Lung (tissue), 12 donors: ENCODE data around the gene GABRA5. TPM values are rescaled to one million over a fixed set of nuclear protein-coding genes. Genes with fewer than 3 reads are reported as not detected.

Experiments
- ATAC-seq: fragments of 200-7000 bp; cut with Tn5 transposase; one replicate; pipeline ENCODE4 v1.9.1; 2020; ENCODE audit warnings: moderate number of reproducible peaks; ENCODE audit not compliant: insufficient read depth, low FRiP score
- DNase-seq, 3 donors: peaks; one replicate each; pipeline ENCODE4 v3.0.0-alpha.2; 2013 to 2017
- H3K27ac ChIP-seq, 2 donors: one replicate each; pipeline ENCODE4 v1.5.1; 2013; ENCODE audit warnings: mild to moderate bottlenecking in 2 of 2, moderate library complexity in 2 of 2, control low read depth in 1 of 2, inconsistent platforms in 1 of 2, low read depth in 1 of 2, low read length in 1 of 2
- H3K27me3 ChIP-seq, 3 donors: one replicate each; pipeline ENCODE4 v1.5.1; 2013; ENCODE audit warnings: low read length in 2 of 3; ENCODE audit not compliant: control insufficient read depth in 3 of 3, insufficient read depth in 3 of 3
- H3K36me3 ChIP-seq, 4 donors: one replicate each; pipeline ENCODE4 v1.5.1; 2013; ENCODE audit warnings: low read length in 4 of 4, mild to moderate bottlenecking in 1 of 4, moderate library complexity in 1 of 4; ENCODE audit not compliant: control insufficient read depth in 4 of 4, insufficient read depth in 4 of 4
- H3K4me1 ChIP-seq, 5 donors: one replicate each; pipeline ENCODE4 v1.5.1; 2013; ENCODE audit warnings: low read length in 5 of 5, mild to moderate bottlenecking in 2 of 5, moderate library complexity in 1 of 5; ENCODE audit not compliant: control insufficient read depth in 5 of 5, insufficient read depth in 5 of 5
- H3K4me3 ChIP-seq: one replicate; pipeline ENCODE4 v1.5.1; 2013; ENCODE audit warnings: mild to moderate bottlenecking, control low read depth, moderate library complexity
- H3K9ac ChIP-seq, 2 donors: one replicate each; pipeline ENCODE4 v1.5.1; 2013; ENCODE audit warnings: low read length in 2 of 2, control low read depth in 1 of 2; ENCODE audit not compliant: insufficient read depth in 1 of 2
- H3K9me3 ChIP-seq, 4 donors: one replicate each; pipeline ENCODE4 v1.5.1; 2013; ENCODE audit warnings: low read length in 3 of 4, mild to moderate bottlenecking in 1 of 4, moderate library complexity in 1 of 4; ENCODE audit not compliant: control insufficient read depth in 4 of 4, insufficient read depth in 3 of 4
- CTCF ChIP-seq: IDR thresholded peaks from 2 replicates; pipeline ENCODE4 v1.5.1; 2012; ENCODE audit warnings: mild to moderate bottlenecking; ENCODE audit errors: control extremely low read depth, extremely low read depth
- WGBS, 2 donors: extraction: QIAGEN DNeasy Blood & Tissue Kit; methylation state at CpG; one replicate each; pipeline ENCODE4 v1.1.7; 2013; 5-methylcytosine and 5-hydroxymethylcytosine counted together
- polyA plus RNA-seq, 2 donors: library from polyadenylated mRNA; stranded (reverse); fragments of 200-250 nt; gene quantifications; one replicate each; pipeline ENCODE4 v1.2.1, GENCODE V29; 2013
- total RNA-seq, 2 donors: library from RNA; depleted of rRNA in 1 of 2; stranded (reverse); fragments of >200 nt in 1 of 2; gene quantifications; one replicate each; pipeline ENCODE4 v1.2.1, GENCODE V29; 2014 to 2021
- donor health status: control.
- donor health status: control.
- donor health status: Bipolar disorder and iron deficiency.
- donor health status: healthy.
- donor health status: DM: yes; HTN: yes; CAD: no.

The GABRA5 gene
- total and polyA plus RNA-seq, 4 donors = not detected

- H3K9ac ChIP-seq = no peak overlapping the region
- ATAC-seq (no peak), DNase-seq (peak; percentile 58 to 78 (median 76))
- peaks cover 0 to 6% (median 0%) of the 10 kb centered on the region in 4 donors for H3K9me3 ChIP-seq
- peaks cover 21 to 37% (median 37%) of the 10 kb centered on the region in 3 donors for H3K27me3 ChIP-seq
- H3K27ac ChIP-seq = no peak overlapping the region
- peak; percentile 3 for TF ChIP-seq CTCF
- 7% methylated on average over 8 of the region's 8 CpGs for WGBS, 2 donors
- no peaks in the 10 kb centered on the region for H3K36me3 ChIP-seq
- H3K4me1 ChIP-seq = peaks cover 0 to 10% (median 5%) of the 10 kb centered on the region in 5 donors
- H3K4me3 ChIP-seq = no peak overlapping the region
These were observed 2.1 kb upstream of the GABRA5 start for GRCh38 chr15:26864664-26865191.

GRCh38 chr15:26867200-26868007 is 542 bp downstream of the GABRA5 start:
- 1 to 4% methylated on average over 68 to 104 of the region's 104 CpGs for WGBS, 2 donors
- DNase-seq (no peak), ATAC-seq (no peak)
- H3K9me3 ChIP-seq = peaks cover 0 to 5% (median 0%) of the 10 kb centered on the region in 4 donors
- H3K9ac ChIP-seq = no peak overlapping the region
- H3K4me3 ChIP-seq = no peak overlapping the region
- no peaks in the 10 kb centered on the region for H3K36me3 ChIP-seq
- H3K27me3 ChIP-seq = peaks cover 21 to 57% (median 51%) of the 10 kb centered on the region in 3 donors
- no peak for TF ChIP-seq CTCF
- H3K4me1 ChIP-seq = peaks cover 0 to 10% (median 5%) of the 10 kb centered on the region in 5 donors
- H3K27ac ChIP-seq = no peak overlapping the region

GRCh38 chr15:26868029-26868685 is 1.3 kb downstream of the GABRA5 start:
- DNase-seq (no peak), ATAC-seq (no peak)
- H3K27me3 ChIP-seq = peaks cover 21 to 61% (median 55%) of the 10 kb centered on the region in 3 donors
- peaks cover 0 to 10% (median 5%) of the 10 kb centered on the region in 5 donors for H3K4me1 ChIP-seq
- H3K9ac ChIP-seq = no peak overlapping the region
- no peaks in the 10 kb centered on the region for H3K36me3 ChIP-seq
- WGBS, 2 donors = 9 to 17% methylated on average over 32 to 46 of the region's 46 CpGs
- no peak overlapping the region for H3K27ac ChIP-seq
- H3K9me3 ChIP-seq = peaks cover 0 to 5% (median 0%) of the 10 kb centered on the region in 4 donors
- TF ChIP-seq CTCF = no peak
- H3K4me3 ChIP-seq = no peak overlapping the region
